Measurements from ENCODE around the gene CDK1.

CDK1 gene

DNA sequence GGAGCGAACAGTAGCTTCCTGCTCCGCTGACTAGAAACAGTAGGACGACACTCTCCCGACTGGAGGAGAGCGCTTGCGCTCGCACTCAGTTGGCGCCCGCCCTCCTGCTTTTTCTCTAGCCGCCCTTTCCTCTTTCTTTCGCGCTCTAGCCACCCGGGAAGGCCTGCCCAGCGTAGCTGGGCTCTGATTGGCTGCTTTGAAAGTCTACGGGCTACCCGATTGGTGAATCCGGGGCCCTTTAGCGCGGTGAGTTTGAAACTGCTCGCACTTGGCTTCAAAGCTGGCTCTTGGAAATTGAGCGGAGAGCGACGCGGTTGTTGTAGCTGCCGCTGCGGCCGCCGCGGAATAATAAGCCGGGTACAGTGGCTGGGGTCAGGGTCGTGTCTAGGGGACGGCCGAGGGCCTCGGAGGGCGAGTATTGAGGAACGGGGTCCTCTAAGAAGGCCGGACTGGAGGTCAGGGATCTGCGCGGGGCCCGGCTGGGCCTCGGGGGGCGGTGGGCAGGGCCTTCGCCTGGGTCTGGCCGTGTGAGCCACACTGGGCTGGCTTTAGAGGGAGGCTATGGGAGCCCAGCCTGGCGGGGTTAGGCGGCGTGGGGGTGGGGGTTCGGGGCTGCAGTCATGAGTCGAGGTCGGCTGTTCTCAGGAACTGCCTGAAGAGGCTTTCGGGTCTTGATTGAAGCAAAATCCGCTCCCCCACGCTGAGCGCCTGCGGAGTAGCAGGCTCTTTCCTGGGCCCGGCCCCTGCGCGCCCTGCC lies at the start of gene CDK1:
CDK1 (plus strand) TSS at position 265 of the 757 bp plus-strand sequence. CDS start 1,688 bp downstream, outside the sequence.
- peak; percentile 79 for DNase-seq

DNA sequence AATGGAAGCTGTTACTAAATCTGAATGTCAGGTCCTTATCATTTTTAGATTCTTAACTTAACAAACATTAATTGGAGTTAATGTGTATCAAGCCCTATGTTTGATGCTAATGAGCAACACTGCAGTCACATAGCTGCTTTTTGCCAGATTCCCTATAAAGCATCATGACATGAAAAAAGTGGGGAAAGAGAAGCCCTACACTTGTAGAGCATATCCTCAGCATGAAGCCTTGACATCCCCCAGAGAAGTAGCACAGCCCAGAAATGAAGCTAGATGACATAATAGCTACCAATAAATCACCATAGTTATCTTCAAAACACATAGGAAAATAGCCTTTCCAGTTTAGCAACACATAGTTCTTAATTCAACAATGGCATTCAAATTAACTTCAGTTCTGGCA lies 49.2 kb upstream of the CDK1 start:
- DNase-seq = no peak

DNA sequence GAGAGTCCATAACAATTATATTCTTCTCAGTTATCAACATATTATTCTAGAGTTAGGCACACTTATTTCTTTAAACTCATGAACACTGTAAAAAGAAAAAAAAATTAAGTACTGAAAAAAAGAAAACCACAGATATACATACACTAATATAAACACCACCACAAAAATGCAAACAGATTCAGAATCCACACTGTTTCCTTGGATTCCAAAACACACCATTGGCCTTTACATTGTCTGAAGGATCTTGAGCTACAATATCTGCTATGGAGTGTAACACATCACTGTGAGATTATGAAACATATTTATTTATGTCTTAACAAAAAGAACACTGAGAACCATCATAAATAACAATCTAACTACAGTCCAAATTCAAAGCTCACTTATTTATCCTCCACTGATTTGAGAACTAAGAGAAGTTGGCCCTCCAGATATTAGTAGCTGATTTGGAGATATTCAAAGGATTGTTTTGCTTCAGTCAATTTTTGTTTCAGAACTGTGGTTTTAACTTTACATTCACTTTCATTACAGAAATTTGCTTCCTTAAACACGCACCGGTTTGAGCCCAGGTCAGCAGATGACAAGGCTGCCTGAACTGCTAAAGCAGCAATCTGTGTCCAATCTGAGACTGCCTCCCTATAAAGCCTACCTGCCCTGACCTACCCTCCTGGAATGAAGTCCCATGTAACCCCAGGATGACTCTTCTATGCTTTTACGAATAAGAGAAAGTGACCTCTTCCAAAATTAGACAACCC lies 47.0 kb upstream of the CDK1 start:
- DNase-seq = no peak

DNA sequence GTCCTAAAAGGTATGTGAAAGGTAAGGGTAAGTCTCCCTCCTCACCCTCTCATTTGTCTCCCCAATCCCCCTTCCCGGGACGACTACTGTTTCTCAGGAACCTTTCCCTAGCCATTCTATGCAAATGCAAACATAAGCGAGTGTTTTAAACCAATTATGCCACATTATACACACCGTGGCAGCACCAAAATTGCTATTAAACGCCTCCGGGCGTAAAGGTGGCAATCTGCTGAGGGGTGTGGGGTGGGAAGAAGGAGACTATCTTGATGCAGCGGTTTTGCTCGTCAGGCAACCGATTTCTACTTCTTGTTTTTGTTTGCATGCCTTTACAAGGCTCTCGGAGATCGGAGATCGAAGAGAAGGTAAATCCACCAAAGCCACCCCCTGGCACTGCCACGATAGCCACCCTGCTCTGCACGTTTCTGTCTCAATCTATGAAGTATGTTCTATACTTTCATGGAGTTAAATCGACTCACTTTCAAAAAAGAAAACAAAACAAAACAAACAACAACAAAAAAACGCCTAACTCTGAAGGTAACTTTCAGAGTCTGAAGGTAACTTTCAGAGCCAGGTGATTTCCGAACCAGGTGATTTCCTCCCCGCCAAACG lies 46.0 kb upstream of the CDK1 start:
- DNase-seq = no peak

DNA sequence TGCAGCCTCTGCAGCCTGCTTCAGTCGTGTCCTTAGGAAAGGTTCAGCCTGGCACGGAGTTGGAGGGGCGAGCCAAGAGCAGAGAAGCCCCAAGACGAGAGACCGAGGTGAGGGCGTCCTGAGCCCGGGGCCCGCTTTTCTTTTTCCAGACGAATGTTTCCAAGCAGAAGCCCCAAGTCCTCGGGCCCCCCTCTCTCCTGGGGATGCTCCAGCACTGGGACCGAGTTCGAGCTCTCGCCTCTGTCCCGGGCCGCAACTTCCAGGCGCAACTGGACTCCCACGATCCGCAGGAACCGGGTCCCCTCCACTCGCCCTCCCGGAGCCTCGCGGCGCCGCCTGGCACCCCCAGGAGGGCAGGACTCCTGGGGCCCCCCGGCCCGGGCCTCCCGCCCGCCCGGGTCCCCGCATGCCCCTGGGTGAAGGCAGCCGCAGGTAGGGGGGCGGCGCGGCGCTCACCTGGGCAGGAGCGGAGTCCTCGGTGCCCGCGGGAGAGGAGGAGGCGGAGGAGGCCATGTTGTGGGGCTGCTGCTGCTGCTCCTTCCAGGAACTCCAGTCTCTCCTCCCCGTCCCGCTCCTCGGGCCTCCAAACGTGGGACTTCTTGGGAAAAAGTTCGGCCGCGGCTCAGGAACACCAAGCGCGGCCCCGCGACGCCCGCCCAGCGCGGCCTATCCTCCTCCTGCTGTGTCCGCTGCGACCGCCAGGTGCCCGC lies 45.3 kb upstream of the CDK1 start:
- DNase-seq = no peak

DNA sequence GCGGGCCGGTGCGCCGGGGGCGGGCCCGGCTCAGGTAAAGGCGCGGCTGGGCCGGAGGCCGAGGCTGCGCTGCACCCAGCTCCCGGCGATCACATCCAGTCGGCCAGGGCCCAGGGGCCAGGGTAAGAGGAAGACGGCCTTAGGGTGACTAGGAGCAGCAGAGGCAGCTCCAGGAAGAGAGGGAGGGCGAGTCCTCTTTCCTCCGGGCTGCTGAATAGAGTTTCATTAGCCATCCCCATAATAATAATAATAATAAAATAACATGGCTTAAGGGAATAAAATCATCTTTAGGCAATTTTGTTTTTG lies 44.8 kb upstream of the CDK1 start:
- no peak for DNase-seq

DNA sequence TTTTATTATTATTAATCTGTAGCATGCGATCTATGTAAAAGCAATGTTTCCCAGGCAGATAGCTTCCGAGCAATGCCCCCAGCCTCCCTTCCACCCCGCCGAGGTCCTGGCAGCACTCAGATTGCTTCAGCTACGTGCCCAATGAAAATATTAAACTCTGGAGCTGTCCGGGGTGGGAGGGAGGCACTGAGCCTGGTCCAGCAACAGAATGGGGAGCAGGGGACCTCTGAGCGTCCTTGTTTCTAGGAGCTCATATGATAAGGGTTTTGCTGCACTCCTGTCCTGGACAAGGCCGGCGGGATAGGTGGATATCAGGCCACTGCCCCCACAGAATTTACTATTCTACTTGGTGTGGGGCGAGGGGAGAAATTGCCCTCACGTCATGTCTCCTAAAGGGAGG lies 44.5 kb upstream of the CDK1 start:
- no peak for DNase-seq

DNA sequence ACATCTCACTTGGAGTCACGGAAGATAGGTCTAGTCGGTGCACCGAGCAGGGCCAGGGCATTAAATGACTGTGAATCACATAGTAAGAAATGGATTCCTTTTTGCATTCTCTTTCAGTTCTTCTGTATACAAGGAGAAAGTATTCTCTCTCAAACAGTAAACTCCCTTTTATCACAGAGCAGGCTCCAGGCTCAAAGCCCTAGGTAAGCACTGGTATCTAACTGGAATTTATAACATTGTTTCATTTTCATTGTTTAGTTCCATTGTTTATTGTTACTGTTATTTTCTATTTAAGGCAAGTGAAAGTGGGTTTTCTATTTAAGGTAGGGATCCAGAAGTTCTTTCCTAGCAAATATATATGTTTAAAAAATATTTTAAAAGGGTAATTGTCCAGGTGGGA lies 44.1 kb upstream of the CDK1 start:
- DNase-seq = no peak

DNA sequence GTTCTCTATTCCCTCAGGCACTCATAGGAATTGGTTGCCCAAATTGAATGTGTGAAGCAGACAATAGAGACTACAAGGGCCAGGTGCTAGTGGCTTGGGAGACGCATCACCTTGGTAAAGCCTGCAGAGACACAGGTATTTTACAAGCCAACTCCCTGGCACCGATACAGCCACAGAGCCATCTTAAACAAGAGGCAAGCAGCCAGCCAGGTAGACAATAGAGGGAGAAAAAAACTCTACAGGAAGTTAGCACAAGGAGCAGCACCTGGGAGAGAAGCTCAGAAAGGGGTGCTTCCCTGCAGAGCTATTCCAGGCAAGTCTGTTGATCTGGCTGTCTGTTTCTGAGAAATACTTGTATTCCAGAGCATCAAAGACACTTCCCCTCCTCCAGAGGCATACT lies 43.0 kb upstream of the CDK1 start:
- DNase-seq = no peak

DNA sequence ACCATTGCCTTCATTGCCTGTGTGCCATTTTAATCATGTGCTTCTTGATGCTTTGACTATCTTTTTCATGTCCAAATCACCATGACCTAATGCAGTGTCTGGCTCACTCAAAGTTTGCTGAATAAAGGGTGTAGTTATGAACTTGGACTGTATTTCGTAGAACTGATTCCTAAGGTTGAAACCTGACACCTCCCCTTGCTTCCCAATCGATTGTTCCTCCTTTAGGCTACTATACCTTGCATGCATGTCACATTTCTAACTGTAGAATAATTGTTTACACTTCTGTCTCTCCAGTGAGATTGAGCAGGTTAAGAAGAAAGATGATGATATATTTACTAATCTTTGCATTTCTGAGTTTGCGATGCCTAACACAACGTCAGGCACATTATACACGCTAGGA lies 41.0 kb upstream of the CDK1 start:
- DNase-seq = no peak

DNA sequence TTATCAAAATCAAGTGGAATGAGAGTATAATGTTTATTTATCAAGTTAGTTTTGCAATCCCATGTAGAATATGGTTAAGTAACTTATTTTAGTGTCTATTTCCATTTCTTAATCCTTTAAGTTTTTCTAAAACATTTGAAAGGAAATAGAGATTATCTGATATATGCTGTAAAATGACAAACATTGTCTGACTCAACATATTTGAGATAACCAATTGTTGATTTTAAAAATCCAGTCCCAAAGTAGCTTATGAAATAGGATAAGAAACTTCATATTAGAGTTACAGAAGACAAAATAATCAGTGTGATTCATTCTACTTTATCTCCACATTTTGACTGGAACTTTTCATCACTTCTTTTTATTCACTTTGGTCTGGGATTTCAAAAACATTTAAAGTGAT lies 38.7 kb upstream of the CDK1 start:
- no peak for DNase-seq

DNA sequence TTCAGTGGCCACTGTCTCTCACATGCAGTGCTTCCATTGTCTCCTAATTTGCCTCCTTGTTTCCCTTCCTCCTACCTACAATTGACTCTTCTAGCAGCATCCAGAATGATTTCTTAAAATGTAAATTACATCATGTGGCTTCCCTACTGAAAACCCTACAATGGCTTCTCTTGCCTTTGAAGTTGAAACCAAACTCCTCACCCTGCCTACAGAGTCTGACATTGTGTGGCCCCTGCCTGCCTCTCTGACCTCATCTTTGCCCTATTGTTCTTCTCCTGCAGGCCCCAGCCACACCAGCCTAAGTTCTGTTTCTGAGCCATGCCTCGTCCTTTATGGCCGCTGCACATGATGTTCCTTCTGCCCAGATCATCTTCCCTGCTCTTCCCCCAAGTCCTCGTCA lies 35.8 kb upstream of the CDK1 start:
- no peak for DNase-seq

DNA sequence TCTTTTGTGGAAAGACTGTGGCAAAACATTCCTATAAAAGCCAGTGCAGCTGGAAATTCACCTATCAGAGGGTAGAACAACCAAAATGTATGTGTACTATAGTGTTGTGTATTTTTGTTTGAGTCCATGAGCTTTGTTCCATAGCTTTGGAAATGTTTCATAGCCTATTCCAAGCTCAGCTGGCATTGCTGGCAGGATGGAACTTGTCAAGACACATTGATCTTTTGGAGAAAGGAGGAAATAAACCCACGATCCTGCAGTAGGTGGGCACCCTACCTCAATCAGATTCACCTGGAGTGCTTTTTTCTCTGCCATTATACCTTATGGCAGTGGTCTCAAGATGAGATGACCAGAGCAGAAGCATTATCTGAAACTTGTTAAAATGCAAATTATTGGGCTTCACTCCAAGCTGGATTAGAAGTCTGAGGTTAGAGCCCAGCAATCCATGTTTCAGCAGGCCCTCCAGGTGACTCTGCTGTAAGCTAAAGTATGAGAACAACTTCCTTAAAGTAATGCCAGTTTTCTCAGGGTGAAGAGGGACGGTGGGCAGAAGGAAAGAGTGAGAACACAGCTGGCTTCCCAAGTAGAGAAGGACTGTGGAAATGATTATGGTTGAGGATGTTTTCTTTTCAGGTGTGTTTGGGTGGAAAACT lies 30.3 kb upstream of the CDK1 start:
- no peak for DNase-seq

DNA sequence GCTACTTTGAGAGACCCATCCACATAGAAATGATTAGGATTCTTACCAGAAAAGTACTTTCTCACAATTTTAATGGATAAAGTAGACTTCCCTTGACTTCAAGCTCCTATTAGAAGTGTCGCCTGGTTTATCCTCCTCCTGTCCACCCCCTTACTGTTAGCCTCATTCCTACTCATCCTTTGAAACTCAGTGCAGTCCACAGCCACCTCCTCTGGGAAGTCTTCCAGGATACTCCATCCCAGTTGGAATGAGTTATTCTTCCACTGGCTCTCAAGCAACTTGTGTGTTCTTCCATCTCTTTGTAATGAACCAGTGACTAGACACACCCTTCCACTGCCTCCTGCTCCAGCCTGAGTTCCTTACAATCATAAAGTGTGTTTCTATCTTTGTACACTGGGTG lies 25.1 kb upstream of the CDK1 start:
- DNase-seq = no peak

DNA sequence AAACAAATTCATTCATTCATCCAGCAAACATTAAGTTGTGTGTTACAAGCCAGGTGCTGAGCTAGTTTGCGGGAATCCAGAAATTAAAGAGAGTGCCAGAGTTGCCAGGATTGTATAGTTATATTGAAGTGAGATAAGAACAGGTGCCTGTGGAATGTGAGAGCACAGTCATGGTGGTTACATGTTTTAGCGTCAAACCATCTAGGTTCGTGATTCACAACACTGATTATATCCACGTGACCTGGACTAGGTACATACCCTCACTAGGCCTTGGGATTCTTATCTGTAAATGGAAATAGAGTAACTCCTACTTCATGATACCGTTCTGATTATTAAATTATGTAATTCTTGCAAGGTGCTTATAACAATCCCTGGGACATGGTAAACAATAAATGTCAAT lies 24.5 kb upstream of the CDK1 start:
- DNase-seq = no peak

DNA sequence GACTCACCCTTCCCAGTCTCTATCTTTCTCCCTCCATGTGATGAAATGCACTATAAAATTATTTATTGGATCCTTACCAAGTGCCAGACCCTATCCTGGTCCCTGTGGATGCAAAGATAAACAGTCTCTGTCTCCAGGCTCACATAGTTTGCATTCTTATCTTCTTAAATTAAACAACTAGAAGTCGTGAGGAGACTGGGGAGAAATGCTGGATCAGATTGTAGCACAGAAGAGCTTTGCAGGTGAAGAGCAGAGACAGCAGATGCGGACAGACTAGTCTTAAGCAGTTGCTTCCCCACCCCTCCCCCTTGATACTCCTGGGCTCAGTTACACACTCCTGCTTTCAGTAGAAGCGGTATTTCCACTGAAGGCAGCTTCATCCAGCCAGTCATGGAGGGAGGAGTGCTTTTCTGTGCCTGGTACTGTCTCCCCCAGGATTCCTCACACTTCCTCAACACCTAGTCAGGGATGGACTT lies 20.8 kb upstream of the CDK1 start:
- no peak for DNase-seq

DNA sequence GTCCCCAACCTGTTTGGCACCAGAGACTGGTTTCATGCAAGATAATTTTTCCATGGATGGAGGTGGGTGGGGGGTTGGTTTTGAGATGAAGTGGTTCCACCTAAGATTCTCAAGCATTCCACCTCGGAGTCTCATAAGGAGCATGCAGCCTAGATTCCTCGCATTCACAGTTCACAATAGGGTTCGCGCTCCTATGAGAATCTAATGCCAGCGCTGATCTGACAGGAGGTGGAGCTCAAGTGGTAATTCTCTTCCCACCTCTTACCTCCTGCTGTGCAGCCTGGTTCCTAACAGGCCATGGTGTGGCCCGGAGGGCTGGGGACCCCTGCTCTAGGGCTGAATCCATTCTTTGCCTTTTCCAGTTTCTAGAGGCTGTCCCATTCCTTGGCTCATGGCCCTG lies 19.1 kb upstream of the CDK1 start:
- no peak for DNase-seq

DNA sequence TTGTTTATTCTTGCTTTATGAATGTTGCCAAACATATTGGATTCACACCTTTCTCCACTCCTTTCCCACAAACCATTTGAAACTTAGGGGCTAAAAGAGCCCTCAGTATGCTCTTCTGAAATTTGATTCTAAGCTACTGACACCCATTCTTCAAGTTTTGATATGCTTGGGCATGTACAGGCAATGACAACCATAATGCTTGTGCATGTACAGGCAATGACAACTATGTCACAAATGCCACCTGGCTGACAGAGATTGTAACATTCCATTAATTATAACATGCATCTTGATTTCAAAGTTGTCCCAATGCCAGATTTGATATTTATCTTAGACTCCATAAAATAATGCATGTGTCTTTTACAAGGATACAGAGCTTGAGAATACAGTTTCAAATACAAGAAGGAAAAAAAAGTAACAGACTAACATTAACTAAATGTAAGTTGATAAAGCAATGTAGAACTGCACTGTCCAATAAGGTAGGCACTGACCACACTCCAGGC lies 17.5 kb upstream of the CDK1 start:
- DNase-seq = no peak

DNA sequence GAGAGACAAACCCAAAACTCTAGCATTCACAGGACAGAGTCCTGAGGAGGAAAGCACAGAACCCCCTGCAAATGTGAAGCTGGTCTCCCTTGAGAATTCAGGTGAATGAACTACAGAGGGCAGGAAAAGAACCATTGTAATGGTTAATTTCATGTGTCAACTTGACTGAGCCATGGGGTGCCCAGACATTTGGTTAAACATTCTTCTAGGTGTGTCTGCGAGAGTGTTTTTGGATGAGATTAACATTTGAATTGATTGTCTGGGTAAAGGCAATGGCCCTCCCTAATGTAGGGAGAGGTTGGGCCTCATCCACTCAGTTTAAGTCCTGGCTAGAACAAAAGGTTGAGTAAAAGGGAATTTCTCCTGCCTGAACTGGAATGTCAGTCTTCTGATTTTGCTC lies 15.7 kb upstream of the CDK1 start:
- no peak for DNase-seq

DNA sequence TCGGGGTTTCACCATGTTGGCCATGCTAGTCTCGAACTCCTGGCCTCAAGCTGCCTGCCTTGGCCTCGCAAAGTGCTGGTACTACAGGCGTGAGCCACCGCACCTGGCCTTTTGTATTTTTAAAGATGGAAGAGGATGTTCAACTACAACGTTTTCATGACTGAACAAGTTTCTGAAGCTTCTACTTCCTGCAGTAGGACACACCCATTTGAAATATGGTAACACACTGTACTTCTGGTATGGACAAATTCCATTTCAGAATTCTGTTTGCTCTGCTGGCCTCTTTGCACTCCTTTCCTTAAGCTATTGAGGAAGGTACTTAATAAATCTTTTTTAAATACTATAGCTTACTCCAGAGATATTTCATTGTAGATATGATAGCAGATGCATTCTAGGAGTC lies 10.9 kb upstream of the CDK1 start:
- DNase-seq = no peak

DNA sequence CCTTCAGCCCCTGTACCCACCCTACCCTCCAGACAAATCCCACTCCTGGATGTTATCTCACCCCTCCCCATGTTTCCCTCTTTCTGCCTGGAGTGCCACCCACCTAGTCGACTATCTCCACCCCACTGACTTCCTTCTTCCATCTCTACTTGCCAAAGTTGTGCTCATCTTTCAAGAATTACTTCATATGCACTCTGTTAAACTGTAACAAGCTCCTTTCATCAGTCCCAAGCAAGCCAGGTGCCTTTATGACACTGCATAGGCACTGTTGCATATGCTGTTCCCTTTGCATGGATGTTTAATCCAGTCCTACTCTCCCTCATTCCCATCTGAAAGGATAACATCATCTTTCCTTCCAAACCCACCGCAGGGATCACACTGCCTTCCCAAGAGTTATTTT lies 8.9 kb upstream of the CDK1 start:
- DNase-seq = no peak

DNA sequence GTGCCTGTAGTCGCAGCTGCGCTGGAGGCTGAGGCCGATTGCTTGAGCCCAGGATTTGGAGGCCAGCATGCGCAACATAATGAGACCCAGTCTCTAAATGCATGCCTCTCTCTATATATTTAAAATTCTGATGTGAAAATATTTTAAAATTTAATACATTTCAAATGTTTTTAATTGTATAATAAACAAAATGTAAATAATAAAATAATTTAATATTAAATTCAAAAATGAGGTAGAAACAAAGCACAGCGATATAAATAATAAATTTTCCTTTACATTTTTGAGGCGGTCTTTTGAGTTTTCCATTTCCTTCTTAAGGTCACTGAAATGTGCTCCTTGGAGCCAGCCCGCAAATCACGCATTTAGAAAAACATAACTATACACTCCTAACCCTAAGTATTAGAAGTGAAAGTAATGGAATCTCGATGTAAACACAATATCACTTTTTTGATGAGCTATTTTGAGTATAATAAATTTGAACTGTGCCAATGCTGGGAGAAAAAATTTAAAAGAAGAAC lies 523 bp upstream of the CDK1 start:
- DNase-seq = no peak

Measured in DMS79 (cell line).